Neural progenitor cell (in vitro differentiated cells): ENCODE results near the gene ATP11A.

Experiments
- CTCF ChIP-seq: fragments of 200-600 bp; sonication (generic); IDR thresholded peaks from 2 replicates; pipeline ENCODE4 v1.5.1; 2017; ENCODE audit warnings: antibody characterized with exemption, mild to moderate bottlenecking
- EZH2 ChIP-seq: fragments of 200-600 bp; sonication (generic); IDR thresholded peaks from 2 replicates; pipeline ENCODE4 v1.6.1; 2017; ENCODE audit warnings: antibody characterized with exemption, mild to moderate bottlenecking, moderate library complexity

- TF ChIP-seq CTCF: no peak
- TF ChIP-seq EZH2: no peak
These were observed 38.5 kb upstream of the ATP11A start for GRCh38 chr13:112651311-112651710.
